ENCODE results near the gene ACTG1. TPM values are rescaled to one million over a fixed set of nuclear protein-coding genes. Genes with fewer than 3 reads are reported as not detected.

Gene ACTG1
- total and polyA plus RNA-seq, 2 of the 4 experiments (the other 2 are of a cell fraction): 10,907 to 15,732 TPM

- no peaks in the 10 kb centered on the region for H3K4me1 ChIP-seq (ENCODE audit: control insufficient read depth, insufficient read depth, low read length)
- POLR2A ChIA-PET (ENCODE audit: unreplicated experiment): no interaction called here
- H3K9me1 ChIP-seq (ENCODE audit: insufficient read depth, low read length): no peaks in the 10 kb centered on the region
- CTCF ChIA-PET: no interaction called here
- no peak overlapping the region for H3K14ac ChIP-seq (replicated peaks; ENCODE audit: low read depth, low read length)
- no peak overlapping the region for H2AK9ac ChIP-seq (replicated peaks; ENCODE audit: low read depth, low read length, poor library complexity)
- H3K23ac ChIP-seq (ENCODE audit: low read depth, low read length): no peak overlapping the region
- H3K79me1 ChIP-seq (ENCODE audit: low read depth in 1 of 2, low read length in 2 of 2): no peaks in the 10 kb centered on the region
- no peak overlapping the region for H4K8ac ChIP-seq (ENCODE audit: low read depth in 2 of 2, low read length in 2 of 2)
- TF ChIP-seq ELK1 (IDR thresholded peaks at IDR 0.05; ENCODE audit: borderline replicate concordance, low read depth, low read length) (no peak), CEBPB (IDR thresholded peaks at IDR 0.05; ENCODE audit: low read depth, low read length) (no peak), USF2 (IDR thresholded peaks at IDR 0.05; ENCODE audit: low read depth, low read length) (no peak), RAD21 (IDR thresholded peaks at IDR 0.05; ENCODE audit: low read length) (no peak), FOS (IDR thresholded peaks at IDR 0.05; ENCODE audit: low read depth, low read length) (no peak), MAZ (IDR thresholded peaks at IDR 0.05; ENCODE audit: borderline replicate concordance, low read depth, low read length) (no peak), POLR2A (IDR thresholded peaks at IDR 0.05; ENCODE audit: low read depth, low read length) (no peak), NFE2L2 (IDR thresholded peaks at IDR 0.05; ENCODE audit: low read depth, low read length) (no peak), SMC3 (IDR thresholded peaks at IDR 0.05; ENCODE audit: low read depth, low read length) (no peak)
- H3K56ac ChIP-seq (ENCODE audit: extremely low read depth, insufficient read depth, low read length): no peak overlapping the region
- no peak overlapping the region for H3K4me3 ChIP-seq (ENCODE audit: insufficient read depth, low read depth, low read length)
- H4K20me1 ChIP-seq (ENCODE audit: insufficient read depth, low read length): no peaks in the 10 kb centered on the region
- no peak overlapping the region for H4K5ac ChIP-seq (ENCODE audit: low read depth, low read length)
- no peak overlapping the region for H3K9ac ChIP-seq (ENCODE audit: low read depth, low read length)
- no peak overlapping the region for H3K4me2 ChIP-seq (ENCODE audit: low read depth, low read length)
- no peak overlapping the region for H3K27ac ChIP-seq (ENCODE audit: insufficient read depth, low read length)
- no peak overlapping the region for H2AK5ac ChIP-seq (ENCODE audit: low read depth, low read length)
- no peaks in the 10 kb centered on the region for H3K27me3 ChIP-seq (ENCODE audit: control insufficient read depth, insufficient read depth, low read length)
- no peak for ATAC-seq (ENCODE audit: low read depth)
- in situ Hi-C loops (cut with MboI; ENCODE audit: low sequenced_read_pairs) (no loop called here), intact Hi-C loops (cut with micrococcal nuclease) (no loop called here), dilution Hi-C loops (cut with HindIII; ENCODE audit: low sequenced_read_pairs, unreplicated experiment) (no loop called here)
- H2BK20ac ChIP-seq (ENCODE audit: low read depth, low read length): no peak overlapping the region
- no peak overlapping the region for H3K4ac ChIP-seq (ENCODE audit: low read depth, low read length)
- peaks cover 36% of the 10 kb centered on the region for H3K36me3 ChIP-seq (ENCODE audit: control insufficient read depth, insufficient read depth, low read length)
- no TSS peak for BruUV-seq (replicated peaks)
- no peak overlapping the region for H3K18ac ChIP-seq (ENCODE audit: low read depth, low read length)
- H3K9me3 ChIP-seq (ENCODE audit: control insufficient read depth, insufficient read depth, low read length): no peaks in the 10 kb centered on the region
- no peak overlapping the region for H2AFZ ChIP-seq (replicated peaks; ENCODE audit: low read length, poor library complexity)
- H2BK5ac ChIP-seq (ENCODE audit: low read depth, low read length, poor library complexity, severe bottlenecking): no peak overlapping the region
- DNase-seq: no peak
- H4K91ac ChIP-seq (ENCODE audit: insufficient read depth, low read depth, low read length): no peak overlapping the region
- no peak overlapping the region for H2BK120ac ChIP-seq (ENCODE audit: low read depth, low read length)
- H2BK15ac ChIP-seq (ENCODE audit: low read depth, low read length): no peak overlapping the region
- 96% methylated on average over 27 of the region's 32 CpGs; no CpG with 5 or more reads in 1 of the 2 experiments for WGBS, 2 experiments (ENCODE audit: extremely low coverage in 2 of 2, insufficient read length in 1 of 2)
Measured at GRCh38 chr17:81463506-81463905, 49.1 kb downstream of the ACTG1 start.
